Femur (tissue), 1 donor: ENCODE data around the gene MARCHF9.

Source experiments
- DNase-seq: peaks from one replicate; pipeline ENCODE4 v3.0.0-alpha.2; 2017

Gene MARCHF9

DNA sequence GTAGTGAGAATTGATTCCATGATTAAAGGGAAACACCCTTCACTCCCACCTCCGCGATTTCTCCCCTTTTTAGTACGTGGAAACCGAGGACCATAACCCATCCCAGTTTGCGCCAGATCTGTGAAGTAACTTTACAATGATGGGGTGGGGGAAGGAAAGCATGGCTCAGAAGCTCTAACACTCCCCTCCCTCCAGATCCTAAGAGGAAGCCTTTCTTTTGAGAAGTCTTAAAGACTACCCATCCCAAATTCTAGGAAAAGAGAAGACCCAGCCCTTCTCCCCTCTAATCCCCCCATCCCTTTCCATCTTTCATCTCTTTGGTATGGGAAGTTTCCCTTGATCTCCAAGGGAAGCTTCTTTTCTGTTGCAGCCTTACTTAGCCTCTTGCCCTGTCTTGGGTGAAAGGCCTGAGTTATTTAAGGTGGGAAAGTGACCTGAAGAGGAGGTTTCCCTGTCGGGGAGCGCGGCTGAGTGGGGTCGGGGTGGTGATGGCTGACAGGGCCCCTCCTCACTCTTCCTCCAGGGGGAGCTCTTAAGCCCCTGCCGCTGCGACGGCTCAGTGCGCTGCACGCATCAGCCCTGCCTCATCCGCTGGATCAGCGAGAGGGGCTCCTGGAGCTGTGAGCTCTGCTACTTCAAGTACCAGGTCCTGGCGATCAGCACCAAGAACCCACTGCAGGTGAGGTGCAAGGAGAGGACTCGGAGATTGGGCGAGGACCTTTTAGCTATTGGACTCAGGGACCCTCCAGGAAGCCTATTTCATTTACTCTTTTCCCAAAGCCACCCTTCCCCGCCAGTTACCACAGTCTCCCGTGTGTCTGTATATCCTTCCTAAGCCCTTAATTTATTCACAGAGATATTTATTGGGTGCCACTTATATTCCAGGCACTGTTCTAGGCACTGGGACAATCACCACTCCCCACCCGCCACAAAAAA, 1.8 kb downstream of the MARCHF9 start:
- no peak for DNase-seq

DNA sequence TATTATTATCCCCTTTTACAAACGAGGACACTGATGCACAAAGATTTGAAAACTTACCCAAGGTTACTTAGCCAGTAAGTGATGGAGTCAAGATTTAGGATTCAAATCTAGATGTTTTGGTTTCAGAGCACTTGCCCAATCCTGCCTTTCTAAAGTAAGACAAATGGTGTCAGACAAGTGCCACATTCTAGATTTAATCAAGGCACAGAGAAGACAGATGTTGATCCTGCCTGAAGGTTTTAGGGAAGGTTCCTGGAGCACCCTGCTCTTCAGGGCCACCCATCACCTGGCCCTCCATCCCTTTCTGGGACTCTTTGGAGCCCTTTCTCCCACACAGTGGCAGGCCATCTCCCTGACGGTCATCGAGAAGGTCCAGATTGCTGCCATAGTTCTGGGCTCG, 2.9 kb downstream of the MARCHF9 start:
- no peak for DNase-seq

DNA sequence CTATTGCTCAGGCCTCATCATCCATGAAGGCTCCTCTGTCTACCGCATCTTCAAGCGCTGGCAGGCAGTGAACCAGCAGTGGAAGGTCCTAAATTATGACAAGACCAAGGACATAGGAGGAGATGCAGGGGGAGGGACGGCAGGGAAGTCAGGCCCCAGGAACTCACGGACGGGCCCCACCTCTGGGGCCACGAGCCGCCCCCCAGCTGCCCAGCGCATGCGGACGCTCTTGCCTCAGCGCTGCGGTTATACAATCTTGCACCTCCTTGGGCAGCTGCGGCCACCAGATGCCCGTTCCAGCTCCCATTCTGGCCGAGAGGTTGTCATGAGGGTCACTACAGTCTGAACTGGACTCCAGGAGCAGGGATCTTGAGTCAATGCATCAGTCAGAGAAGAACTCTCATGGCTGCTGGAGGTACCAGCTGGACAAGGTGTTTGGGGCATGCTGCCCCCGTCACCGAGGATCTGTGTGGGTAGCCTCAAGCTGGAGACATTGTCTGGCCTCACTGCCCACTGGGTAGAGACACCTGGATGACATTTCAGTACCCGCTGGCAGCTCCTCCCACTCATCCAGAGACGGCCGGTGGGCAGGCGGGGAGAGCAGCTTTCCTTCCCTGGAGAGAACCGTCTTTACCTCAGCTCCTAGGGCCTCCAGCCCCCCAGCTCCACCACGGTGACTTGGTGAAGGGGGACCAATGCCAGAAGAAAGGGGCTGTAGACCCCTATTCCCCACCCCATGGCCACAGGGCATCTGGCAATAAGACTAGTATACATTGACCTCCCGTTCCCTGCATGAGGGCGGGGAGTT, 3.9 kb downstream of the MARCHF9 start:
- no peak for DNase-seq

DNA sequence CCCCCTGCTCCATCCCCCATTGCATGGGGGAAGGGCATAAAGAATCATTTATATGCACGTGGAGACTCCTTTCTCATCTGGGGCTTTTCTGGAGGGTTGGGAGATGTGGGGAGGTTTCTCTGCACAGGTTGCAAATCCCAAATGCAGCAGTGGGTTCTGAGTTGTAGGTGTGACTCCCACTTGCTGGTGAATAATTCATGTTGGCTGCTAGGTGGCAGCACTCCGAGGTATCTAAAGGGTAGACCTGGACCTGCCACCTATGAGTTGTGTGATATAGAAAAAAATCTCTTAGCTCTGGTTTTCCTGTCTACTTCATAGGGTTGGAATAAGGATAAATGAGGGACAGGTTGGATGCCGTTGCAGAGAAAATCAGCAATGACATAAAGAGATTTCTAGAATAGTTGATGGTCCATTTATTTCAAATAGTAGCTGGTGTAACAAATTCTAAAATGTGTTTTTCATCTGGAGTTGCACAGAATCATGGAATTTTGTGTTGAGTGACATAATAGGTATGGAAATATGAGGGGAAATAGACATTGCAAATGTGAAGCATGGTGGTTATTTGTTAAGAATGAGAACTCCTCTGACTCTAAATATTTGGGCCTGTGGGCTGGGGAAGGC, 4.6 kb downstream of the MARCHF9 start:
- no peak for DNase-seq

DNA sequence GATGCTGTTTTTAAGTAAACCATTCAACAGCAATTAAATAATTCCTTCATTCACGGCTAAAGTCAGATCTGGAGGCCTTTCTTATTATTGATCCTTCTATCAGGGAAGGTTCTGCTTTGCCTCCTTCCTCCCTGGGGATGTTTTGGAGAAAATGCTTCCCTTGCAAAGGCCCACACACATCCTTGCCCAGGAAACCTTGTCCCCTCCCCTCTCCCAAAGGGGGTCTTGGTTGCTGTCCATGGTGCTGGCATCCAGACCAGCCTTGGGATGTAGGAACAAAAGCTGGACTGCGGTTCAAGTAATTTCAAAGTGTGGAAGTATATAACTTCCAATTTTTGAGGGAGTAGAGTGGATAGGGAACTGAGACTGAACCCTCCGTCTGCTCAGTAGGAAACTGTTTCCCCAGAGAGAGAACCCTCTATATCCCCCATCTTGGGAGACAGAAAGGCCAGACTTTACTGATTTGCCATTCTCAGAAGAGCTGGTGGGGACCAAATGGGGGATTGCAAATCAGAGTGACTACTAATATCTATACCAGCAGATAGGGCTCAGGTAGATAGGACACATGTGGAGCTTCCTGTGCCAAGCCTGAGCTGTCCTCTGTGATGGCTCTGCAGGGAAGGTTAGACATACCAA, 5.6 kb downstream of the MARCHF9 start:
- DNase-seq = no peak

DNA sequence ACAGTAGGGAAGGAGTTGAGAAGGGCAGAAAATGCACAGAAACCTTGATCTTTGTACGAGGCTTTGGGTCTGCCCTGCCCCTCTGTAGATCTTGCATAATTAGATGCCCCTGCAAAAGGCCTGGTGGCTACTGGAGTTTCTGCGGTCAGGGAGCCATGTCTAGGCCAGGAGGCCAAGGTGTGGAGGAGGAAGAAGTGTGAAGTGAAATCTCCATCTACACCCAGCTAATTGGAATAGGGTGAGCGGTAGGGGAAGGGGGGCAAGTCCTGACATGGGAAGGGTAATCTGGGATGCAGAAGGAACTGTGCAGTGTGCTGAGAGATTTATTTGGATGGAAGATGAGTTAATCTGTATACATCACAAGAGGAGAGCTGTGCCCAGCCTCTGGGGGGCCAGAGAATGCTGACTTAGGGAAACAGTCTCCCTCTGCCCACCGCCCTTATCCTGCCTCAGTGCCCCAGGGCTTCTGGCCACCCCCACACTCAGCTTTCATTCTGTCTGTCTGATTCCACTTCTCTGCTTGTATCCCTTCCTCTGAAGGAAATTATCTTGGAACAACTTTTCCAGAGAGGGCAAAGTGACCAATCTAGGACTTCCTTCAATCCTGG, 6.6 kb downstream of the MARCHF9 start:
- DNase-seq = no peak

DNA sequence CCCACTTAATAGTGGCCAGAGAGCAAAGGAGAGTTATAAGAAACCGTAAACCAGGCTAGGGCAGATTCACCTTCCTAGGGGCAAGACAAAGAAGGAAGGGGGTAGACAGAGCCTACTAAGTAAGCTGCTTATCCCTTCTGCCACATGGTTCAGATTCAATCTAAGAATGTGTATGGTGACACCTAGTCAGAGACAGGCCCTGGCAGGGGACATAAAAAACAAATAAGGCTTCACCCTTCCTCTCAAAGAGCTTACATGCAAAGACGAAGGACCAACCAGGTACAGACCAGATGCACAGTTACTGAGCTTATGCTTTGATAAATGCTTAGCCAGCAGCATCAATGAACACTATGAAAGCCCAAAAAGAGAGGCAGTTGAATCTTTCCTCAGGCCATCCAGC, 7.6 kb downstream of the MARCHF9 start:
- no peak for DNase-seq

DNA sequence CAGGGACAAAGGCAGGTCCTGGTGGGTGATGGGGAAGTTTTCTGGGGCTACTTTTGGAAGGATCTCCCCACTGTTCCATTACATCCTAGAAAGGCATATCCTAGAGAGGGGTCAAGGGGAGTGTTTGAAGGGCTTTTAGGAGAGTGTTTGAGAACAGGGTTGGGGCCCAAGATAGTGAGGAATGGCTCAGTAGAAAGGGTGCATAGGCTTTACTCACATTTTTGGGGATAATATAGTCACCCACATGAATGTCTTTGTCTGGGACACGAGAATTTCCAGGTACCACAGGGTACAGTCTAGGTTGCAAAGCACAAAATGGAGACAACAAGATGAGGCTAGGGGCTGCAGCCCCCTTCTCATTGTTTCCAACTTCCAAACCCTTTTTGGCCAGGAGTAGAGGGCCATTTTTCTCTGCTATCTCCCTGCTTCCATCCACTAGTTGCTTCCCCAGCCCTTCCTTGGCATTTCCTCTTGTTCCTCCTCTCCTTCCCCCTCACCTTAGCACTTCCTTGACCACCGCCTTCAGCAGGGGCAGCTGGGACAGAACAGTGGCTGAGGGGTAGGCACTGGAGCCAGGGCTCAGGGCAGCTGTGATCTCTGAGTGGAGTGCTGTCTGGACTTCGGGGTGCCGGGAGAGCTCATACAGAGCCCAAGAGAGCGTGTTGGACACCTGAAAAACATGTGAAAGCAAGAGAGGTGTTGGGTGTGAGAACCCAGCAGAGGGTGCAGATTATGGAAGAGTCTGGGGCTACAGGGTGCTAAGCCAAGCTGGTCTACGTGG, 9.2 kb downstream of the MARCHF9 start:
- no peak for DNase-seq

DNA sequence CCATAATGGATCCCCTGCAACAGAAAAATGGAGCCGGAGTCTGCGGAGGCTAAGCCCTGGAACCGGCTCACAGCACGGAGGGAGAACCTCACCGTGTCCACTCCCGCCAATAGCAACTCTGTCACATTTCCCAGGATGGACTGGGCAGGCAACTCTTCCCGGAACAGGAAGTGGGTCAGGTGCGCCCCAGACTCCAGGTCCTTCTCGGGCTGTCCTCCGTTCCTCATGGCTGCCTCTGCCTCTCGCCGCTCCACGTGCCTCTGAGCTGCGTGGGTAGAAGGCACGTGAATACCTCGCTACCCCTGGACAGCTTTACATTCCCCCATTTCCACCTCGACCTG, 9.7 kb downstream of the MARCHF9 start:
- no peak for DNase-seq

DNA sequence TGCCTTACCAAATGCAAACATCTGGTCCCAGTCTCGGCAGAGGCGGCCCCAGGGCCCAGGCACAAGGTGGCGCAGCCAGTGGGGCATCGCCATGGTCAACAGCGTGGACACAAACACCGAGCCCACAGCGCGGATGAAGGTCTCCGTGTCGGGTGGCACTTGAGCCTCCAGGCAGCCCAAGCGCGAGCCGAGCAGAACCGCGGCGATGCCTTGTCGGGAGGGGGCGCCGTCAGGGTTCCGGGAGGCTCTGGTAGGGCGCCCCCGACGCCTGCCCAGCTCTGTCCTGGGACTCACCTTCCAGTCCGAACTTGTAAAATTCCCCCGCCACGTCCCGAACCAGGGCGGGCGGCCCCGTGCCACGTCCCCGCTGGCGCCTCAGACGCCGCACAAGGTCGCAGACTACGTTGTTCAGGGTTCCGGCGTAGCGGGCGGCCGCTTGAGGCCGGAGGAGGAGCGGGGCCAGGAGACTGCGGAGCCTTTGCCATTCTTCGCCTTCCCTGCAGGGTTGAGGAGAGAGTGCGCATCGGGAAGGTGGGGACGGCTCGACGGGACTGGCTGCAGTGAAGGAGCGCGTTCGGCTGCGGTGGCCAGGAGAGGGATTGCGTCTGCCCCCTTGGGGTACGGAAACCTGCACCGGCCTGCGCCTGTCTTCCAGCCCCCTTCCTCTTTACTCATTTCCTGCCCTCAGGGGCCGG, 10.2 kb downstream of the MARCHF9 start:
- no peak for DNase-seq

DNA sequence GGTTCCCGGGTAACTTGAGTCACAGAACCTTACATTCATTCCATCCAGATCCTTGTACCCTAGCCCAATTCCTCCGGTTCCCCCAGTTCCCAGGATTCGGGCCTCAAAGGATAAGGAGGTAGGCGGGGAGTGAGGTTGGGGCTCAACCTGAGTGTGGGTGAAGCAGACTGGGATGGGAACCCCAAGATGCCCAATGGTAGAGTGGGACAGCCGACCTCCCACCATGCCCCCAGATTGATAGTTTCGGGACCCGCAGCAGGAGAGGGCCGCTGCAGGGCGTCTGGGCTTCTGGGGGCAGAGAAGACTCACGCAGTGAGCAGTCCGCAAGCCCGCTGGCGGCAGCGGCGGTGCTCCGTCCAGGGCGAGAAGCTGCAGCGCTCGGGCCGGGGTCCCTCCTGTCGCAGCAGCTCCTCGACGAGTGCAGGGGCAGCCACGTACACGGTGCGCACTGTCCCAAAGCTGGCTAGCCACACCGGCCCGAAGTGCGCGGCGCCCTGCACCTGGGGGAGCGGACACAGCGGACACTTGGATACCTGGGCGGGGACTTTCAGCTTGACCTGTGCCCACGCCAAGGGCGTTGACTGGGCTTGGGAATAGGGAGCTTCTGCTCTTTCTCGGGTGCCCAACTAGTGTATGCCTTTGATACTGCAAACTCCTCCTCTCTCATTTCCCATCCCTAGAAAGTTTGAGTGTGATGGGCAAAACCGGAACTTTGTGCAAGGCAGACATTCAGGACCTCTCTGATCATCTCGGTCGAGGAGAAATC, 11.0 kb downstream of the MARCHF9 start:
- DNase-seq = no peak

DNA sequence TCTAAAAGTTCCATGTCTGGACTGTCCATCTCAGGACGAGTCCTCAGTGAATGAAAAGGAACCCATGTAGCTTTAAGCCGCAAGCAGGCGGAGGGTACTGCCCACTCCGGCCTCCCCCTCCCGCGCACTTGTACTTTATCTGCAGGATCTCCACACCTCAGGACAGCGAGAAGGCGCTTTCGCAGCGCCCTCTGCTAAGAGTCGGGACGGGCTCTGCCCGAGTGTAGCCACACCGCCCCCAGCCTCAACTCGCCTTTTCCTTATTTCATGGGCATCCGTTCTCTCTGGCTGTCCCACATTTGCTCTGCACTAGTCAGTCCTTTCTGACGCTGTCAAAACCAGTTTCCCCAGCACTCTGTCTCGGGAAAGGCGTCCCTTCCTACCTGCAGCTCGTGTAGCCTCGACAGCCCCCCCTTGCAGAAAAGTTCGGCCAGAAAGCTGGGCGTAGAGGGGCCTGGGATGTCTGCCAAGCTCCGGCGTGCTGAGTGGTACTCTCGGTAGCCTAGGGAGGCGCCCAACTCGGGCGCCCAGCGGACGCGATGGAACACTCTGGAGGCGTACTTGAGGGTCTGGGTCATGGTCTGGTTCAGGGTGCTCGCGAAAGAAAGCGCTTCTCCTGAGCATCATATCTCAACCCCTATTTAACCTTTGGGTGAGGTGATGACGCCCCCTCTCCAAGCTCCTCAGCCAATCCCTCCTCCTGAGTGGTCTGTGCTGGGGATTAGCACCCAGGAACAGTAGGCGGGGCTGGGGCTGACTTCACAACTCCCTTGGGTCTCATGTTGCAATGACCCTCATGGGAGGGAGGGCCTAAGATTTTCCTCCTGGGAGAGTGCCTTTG, 11.8 kb downstream of the MARCHF9 start, which contains the start of gene CYP27B1:
Gene CYP27B1, minus strand, starts transcription at position 615 of the 841 bp plus-strand sequence. Its CDS starts 37 bp downstream, at position 578.
- no peak for DNase-seq

DNA sequence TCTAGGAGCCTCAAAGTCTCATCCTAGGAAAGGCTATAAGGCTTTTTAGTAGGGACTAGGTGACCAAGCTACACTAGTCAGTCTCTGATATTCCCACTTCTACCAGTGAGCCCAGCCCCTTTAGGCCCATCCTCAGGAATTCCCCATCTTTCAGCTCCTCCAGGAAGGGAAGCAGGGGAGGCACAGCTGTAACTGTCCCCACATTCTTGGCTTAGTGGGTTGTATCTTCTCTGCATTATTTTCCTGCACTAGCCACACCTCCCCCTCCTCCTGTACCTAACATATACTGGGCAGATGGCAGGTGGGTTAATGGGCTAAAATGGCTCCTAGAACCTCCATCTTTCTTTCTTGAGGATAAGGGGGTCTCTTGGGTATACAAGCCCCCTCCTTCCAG, 12.4 kb downstream of the MARCHF9 start:
- DNase-seq = no peak

DNA sequence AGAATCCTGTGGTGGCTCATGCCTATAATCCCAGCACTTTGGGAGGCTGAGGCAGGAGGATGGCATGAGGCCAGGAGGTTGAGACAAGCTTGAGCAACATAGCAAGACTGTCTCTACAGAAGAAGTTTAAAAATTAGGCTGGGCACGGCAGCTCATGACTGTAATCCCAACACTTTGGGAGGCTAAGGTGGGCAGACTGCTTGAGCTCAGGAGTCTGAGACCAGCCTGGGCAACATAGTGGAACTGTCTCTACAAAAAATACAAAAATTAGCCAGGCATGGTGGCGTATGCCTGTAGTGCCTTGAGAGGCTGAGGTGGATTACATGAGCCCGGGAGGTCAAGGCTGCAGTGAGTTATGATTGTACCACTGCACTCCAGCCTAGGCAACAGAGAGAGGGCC, 13.0 kb downstream of the MARCHF9 start:
- no peak for DNase-seq

DNA sequence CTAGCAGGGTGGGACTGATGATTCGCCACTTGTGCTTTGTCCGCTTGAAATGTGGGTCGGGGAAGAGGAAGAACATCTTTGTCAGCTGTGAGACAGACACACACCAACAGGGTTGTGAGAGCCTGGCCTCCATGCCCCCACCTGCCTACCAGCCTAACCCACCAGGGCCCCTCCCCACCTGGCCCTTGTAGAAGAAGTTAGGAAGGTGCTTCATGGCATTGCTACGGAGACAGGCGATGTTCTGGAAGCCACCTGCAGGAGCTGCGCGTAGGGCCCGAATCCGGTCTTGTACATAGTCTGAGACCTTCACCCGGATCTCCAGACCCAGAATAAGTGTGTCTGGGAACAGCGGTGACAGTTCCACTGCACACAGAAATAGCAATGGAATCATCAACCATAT, 14.7 kb downstream of the MARCHF9 start:
- DNase-seq = no peak

DNA sequence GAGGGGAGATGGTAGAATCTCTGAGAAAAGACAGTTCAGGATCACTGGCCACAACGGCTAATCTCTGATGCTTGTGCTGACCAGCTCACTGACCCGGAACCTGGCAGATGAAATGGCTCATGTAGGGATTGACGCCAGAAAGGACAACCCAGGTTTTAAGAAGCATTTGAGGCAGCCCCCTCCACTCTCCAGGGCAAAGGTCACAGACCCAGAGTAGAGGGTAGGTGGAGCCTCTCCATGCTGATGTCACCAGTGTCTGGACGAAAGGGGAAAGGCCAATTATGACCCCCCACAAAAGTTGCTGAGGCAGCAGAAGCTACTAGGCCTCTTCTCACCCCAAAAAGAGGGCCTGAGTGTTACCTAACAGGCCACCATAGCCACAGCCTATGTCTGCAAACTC, 15.8 kb downstream of the MARCHF9 start:
- no peak for DNase-seq

DNA sequence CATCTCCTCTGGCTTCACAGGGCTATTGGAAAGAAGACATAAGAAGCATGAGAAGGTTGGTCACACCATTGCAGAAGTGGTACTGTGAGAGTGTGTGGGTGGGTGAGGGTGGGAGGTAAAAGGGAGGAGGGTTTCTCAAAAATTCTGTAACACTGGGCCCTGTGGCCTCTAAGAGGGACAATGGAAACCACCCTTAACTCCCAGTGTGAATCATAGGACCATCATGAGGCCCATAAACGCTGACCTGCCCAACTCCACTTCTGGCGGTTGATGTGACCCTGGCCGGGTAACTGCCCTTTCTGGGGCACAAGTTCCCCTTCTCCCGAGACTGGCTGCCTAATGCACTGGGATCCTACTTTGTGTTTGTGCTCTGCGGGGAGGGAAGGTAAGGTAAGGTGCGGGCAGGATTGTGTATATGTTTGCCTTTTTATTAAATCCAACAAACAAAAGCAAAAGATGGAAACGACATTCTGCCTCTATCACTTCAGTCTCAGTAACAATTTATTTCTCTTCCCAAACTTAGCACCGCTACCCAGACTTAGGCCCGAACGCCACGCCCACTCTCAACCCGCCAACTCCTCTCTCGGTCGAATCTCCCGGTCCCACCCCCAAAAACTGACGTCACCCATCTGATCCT, 16.5 kb downstream of the MARCHF9 start:
- peak; percentile 95 for DNase-seq

DNA sequence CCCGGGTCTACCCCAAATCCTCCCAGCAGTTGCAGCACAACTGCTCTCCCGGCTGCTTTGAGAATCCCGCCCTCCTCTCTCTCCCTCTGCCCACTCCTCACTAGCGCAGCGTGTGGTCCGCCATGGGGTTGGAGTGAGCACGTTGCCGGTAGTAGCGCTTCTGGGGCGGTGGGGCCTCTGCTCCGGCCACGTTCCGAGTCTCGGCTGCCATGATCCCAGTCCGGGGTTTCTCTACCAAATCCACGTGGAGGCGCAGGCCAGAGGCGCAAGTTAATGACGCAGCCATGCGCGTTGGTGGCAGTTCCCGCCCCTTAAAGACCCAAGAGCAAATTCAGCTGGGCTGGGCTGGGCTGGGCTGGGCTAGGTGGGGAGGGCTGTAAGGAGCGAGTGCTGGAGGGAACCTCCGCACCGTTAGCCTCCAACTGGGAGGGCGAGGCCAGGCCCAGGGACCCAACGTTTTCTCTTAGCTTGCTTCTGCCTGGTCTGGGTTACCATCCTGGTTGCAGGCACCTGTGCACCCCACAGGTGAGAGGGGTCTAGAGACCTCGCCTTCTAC, 17.0 kb downstream of the MARCHF9 start, which contains the start of gene METTL1:
Gene METTL1, minus strand, starts transcription at position 233 of the 556 bp plus-strand sequence. Its CDS starts 22 bp downstream, at position 211.
- DNase-seq = peak; percentile 98
